Thyroid gland (tissue), 4 donors: ENCODE results near the gene ADORA2A.

Source experiments
- CTCF ChIP-seq, 6 experiments: fragments of 200-600 bp in 3 of 6; fragments of 450-650 bp in 3 of 6; sonication (generic) in 3 of 6; IDR thresholded peaks; one replicate each; pipeline ENCODE4 v1.5.1; 2016 to 2019; ENCODE audit warnings: antibody characterized with exemption in 6 of 6, mild to moderate bottlenecking in 2 of 6, inconsistent platforms in 1 of 6, moderate library complexity in 1 of 6
- POLR2A ChIP-seq, 2 donors: fragments of 450-650 bp; IDR thresholded peaks; one replicate each; pipeline ENCODE4 v1.6.1; 2017; ENCODE audit warnings: antibody characterized with exemption in 2 of 2, mild to moderate bottlenecking in 2 of 2, moderate library complexity in 1 of 2

- no peak for TF ChIP-seq CTCF (IDR thresholded peaks at IDR 0.05)
- no peak for TF ChIP-seq POLR2A (IDR thresholded peaks at IDR 0.05)
Measured at GRCh38 chr22:24436553-24436952, 9.2 kb downstream of the ADORA2A start.
